GM19438 (cell line): ENCODE measurements around the gene RASA1.

ENCODE experiments used
- ATAC-seq: cut with Tn5 transposase; IDR thresholded peaks from one replicate; pipeline ENCODE4 v1.9.1; 2021; ENCODE audit warnings: low read depth; ENCODE audit not compliant: unreplicated experiment

The RASA1 gene

GRCh38 chr5:87437724-87438123, 170.0 kb downstream of the RASA1 start:
- ATAC-seq = no peak

GRCh38 chr5:87438231-87438630, 170.5 kb downstream of the RASA1 start:
- ATAC-seq = no peak
